GM12865 (cell line): ENCODE measurements around the gene TSPAN11.

ENCODE experiments used
- DNase-seq: peaks from one replicate; pipeline ENCODE4 v3.0.0; 2010; ENCODE audit warnings: low read depth
- H3K4me3 ChIP-seq: 2 replicates; pipeline ENCODE4 v1.5.1; 2011; ENCODE audit warnings: mild to moderate bottlenecking, low read depth, low read length, control low read depth
- TF ChIP-seq, protein P1 (sequence below): IDR thresholded peaks from 2 replicates; pipeline ENCODE4 v1.5.1; 2011; ENCODE audit warnings: low read length, control low read depth, low read depth, inconsistent platforms; ENCODE audit not compliant: insufficient read depth; ENCODE audit errors: missing control alignments

The TSPAN11 gene

DNA sequence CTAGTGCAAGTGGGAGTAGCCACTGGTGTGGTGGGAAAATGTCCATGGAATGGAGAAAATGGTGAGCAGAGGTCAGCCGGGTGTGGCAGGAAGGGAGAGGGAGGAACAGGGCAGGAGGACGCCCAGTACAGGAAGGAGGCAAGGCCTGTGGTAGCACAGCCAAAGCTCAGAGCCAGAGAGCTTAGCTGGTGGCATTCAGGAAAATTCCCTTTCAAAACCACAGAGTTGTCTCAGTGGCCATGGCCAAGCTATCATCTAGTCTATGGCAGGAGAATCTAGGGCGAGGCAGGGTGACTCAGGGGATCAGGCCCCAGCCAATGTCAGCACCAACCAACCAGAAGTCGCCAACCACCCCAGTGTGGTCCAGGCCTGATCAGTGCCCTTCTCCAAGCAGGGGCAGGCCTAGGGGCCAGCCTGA is 79.4 kb downstream of the TSPAN11 start:
- H3K4me3 ChIP-seq, result no peak overlapping the region
- no peak for DNase-seq
- TF ChIP-seq, protein P1, sequence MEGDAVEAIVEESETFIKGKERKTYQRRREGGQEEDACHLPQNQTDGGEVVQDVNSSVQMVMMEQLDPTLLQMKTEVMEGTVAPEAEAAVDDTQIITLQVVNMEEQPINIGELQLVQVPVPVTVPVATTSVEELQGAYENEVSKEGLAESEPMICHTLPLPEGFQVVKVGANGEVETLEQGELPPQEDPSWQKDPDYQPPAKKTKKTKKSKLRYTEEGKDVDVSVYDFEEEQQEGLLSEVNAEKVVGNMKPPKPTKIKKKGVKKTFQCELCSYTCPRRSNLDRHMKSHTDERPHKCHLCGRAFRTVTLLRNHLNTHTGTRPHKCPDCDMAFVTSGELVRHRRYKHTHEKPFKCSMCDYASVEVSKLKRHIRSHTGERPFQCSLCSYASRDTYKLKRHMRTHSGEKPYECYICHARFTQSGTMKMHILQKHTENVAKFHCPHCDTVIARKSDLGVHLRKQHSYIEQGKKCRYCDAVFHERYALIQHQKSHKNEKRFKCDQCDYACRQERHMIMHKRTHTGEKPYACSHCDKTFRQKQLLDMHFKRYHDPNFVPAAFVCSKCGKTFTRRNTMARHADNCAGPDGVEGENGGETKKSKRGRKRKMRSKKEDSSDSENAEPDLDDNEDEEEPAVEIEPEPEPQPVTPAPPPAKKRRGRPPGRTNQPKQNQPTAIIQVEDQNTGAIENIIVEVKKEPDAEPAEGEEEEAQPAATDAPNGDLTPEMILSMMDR, result no peak

DNA sequence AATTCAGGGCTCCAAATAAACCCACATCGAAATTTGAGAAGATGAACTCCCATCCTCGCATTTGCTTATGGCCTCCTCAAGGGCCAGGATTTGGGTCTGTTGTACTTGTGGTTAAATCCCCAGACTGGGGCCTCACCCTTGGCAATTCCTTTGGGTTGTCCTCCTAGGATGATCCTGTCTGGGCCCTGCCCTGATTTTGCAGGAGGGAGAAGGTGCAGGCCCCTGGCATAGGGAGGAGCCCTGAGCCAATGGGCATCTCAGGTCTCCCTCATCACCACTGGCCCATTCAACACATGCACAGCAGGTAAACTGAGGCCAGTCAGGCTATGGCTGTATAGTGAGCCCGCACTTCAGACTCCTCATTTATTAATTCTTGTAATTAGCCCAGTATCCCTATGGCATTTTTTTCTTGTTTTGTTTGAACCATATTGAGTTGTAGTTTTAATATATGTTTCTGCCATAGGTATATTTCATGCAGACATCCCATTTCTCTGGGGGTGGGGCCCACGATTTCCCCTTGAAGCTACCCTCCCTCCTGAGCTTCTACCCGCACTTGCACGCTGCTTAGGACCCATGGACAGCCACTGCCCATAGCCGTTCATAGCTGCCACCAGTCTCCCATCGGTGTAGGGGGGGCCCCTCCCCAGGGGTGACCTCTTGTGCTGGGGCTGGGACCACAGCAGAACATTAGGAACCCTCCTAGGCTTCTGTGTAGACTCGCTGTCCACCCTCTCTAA is 80.0 kb downstream of the TSPAN11 start:
- H3K4me3 ChIP-seq, result no peak overlapping the region
- no peak for DNase-seq
- TF ChIP-seq, protein P1, result no peak

DNA sequence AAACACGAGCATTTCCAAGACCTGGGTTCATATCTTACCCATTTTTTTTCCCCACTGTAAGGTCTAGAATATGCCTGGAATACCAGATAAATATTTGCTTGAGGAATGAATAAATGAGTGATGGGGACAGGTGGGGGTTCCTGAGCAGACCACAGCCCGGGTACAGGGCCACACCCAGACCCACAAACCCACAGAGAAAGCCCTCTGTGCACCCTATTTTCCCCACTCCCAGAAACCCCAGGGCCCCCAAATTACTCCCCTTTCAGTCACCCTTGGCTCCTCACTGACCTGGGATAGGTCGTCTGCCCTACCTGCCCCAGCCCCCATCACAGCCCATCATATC is 80.6 kb downstream of the TSPAN11 start:
- H3K4me3 ChIP-seq, result no peak overlapping the region
- TF ChIP-seq, protein P1, result no peak
- no peak for DNase-seq

DNA sequence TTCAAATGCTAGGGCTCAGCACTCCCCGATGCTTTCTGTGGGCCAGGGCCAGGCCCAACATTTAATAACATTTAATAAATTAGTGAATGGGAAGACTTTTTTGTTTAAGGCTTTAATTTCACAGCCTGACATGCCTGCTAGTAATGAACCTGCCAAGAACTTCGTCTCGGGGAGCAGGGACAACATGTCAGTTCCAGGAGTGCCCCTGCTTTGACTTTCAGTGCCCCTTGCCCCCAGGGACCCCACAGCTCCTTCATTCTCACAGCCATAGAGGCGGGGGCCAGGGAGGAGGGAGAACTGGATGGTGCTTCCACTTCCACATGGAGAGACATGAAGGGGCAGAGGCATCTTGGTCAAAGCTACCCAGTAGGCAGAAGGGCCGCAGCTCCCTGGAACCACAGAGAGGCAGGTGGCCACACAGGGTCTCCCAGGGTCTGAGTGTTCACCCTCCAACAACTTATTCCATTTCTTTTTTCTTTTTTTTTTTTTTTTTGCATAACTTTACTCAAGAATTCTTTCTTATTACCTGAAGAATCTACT is 81.2 kb downstream of the TSPAN11 start:
- no peak overlapping the region for H3K4me3 ChIP-seq
- DNase-seq, result no peak
- TF ChIP-seq, protein P1, result no peak

DNA sequence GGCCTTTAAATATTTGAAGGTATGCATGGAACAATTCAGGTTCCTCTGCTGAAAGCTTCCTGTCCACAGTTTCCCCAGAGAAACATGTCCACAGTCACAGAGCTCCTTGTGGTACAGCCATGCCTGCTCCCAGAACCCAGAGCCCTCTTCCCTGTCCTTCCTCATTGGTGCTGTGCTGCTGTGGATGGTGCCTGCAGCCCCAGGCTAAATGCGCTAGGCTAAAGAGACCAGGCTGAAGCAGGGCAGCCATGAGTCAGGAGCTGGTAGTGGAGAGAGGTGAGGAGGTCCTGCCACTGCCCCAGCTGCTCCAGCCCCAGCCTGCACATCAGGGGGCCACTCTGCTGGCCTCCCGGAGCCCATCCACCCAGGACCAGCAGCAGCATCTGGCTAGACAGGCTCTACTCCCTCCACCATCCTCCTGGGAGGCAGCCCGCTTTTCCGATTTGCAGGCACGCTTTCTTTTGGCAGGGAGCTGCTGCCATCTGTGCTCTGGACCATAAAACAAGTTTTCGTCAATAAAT is 81.8 kb downstream of the TSPAN11 start:
- TF ChIP-seq, protein P1, result no peak
- no peak for DNase-seq

DNA sequence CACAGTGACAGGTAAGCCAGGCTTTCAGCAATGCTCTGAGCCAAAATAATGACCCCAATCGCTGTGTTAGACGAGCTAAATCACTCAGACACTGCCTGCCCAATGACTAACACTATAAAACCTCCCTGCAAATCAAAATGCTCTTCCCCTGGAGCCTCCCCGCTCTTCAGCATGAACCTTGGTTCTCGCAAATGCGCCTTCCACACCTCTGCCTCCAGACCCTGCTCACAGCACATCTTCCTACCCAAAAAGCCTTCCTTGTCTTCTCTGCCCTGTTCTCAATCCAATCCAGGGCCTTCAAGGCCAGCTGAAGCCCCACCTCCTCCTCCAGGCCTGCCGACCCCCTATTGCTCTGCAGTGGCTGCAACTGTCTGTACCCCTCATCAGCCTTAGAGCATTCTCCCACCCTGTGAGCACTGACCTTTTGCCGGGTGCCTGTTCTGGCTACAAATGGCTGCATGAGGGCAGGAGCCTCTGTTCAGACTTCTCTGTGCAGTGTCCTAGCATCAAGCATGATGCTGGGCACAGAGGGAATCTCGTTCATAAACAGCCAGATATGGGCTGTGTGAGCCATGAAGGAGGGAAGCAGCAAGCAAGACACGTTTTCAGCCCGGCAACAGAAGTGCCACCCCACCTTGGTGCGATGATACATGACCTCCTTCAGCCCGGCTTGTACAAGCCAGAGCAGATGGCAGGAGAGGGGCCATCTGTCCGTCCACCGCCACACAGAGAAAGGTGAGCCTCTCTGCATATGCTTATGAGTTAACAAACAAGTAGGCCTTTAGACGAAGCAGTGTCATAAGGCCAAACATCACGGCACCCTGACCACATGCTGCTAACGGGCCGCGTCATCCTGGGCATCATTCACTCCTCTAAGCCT is 82.7 kb downstream of the TSPAN11 start:
- no peak for DNase-seq
- H3K4me3 ChIP-seq, result no peak overlapping the region
- TF ChIP-seq, protein P1, result no peak

More for the DNA sequence above, 81.8 kb downstream of the TSPAN11 start:
- H3K4me3 ChIP-seq, result no peak overlapping the region
